PC-3 (cell line): ENCODE data around the gene CUEDC2. TPM values are rescaled to one million over a fixed set of nuclear protein-coding genes. Genes with fewer than 3 reads are reported as not detected.

Experiments used
- ATAC-seq: fragments of 200-7000 bp; cut with Tn5 transposase; 2 replicates; pipeline ENCODE4 v1.9.1; 2020; ENCODE audit warnings: mild to moderate bottlenecking, moderate library complexity
- BruUV-seq: library from RNA; stranded (reverse); fragments of 400-500 nt; replicated peaks from 2 replicates; lab custom pipeline; 2021; lab: Mats Ljungman, UMichigan
- CTCF ChIA-PET: fragments of 300-600 bp; sonication (Branson Sonifier 250); formaldehyde crosslinking; loops from one replicate; lab custom pipeline; 2022; ENCODE audit warnings: antibody characterized with exemption; lab: Charles Lee
- POLR2A ChIA-PET: fragments of 300-600 bp; sonication (Branson Sonifier 250); formaldehyde crosslinking; loops from one replicate; lab custom pipeline; 2022; ENCODE audit warnings: antibody characterized with exemption; ENCODE audit not compliant: unreplicated experiment; lab: Charles Lee
- DNase-seq: peaks from one replicate; pipeline ENCODE4 v3.0.0-alpha.2; 2015
- H2AFZ ChIP-seq: fragments of 300-600 bp; sonication (generic); 2 replicates; pipeline ENCODE4 v1.6.0; 2016; ENCODE audit warnings: antibody characterized with exemption, low read length
- H3F3A ChIP-seq: fragments of 300-600 bp; sonication (generic); one replicate; pipeline ENCODE4 v1.6.0; 2017; ENCODE audit warnings: antibody characterized with exemption, low read length, control low read depth, mild to moderate bottlenecking; ENCODE audit not compliant: unreplicated experiment
- H3K27ac ChIP-seq: fragments of 300-600 bp; sonication (generic); 2 replicates; pipeline ENCODE4 v1.5.1; 2016; ENCODE audit warnings: mild to moderate bottlenecking, low read length
- H3K27me3 ChIP-seq: fragments of 300-600 bp; sonication (generic); 2 replicates; pipeline ENCODE4 v1.6.1; 2016; ENCODE audit warnings: low read length, mixed read lengths
- H3K36me3 ChIP-seq: fragments of 300-600 bp; sonication (generic); 2 replicates; pipeline ENCODE4 v1.6.1; 2016; ENCODE audit warnings: low read depth, mixed run types, low read length, mixed read lengths
- H3K4me1 ChIP-seq: fragments of 300-600 bp; sonication (generic); 2 replicates; pipeline ENCODE4 v1.5.1; 2016; ENCODE audit warnings: low read length; ENCODE audit not compliant: insufficient read depth
- H3K4me2 ChIP-seq: fragments of 300-600 bp; sonication (generic); 2 replicates; pipeline ENCODE4 v1.6.0; 2016; ENCODE audit warnings: low read length
- H3K4me3 ChIP-seq: fragments of 300-600 bp; sonication (generic); 2 replicates; pipeline ENCODE4 v1.5.1; 2016; ENCODE audit warnings: mild to moderate bottlenecking, low read length, mixed read lengths
- H3K79me2 ChIP-seq: fragments of 300-600 bp; sonication (generic); 2 replicates; pipeline ENCODE4 v1.6.1; 2017; ENCODE audit warnings: low read length, mixed read lengths
- H3K9ac ChIP-seq: fragments of 300-600 bp; sonication (generic); 2 replicates; pipeline ENCODE4 v1.6.0; 2016; ENCODE audit warnings: mild to moderate bottlenecking, low read length
- H3K9me2 ChIP-seq: fragments of 300-600 bp; sonication (generic); replicated peaks from 2 replicates; pipeline ENCODE4 v1.6.1; 2016; ENCODE audit warnings: mixed run types, low read length, mixed read lengths
- H3K9me3 ChIP-seq: fragments of 300-600 bp; sonication (generic); 2 replicates; pipeline ENCODE4 v1.6.1; 2016; ENCODE audit warnings: low read length, mixed read lengths
- H4K20me1 ChIP-seq: fragments of 300-600 bp; sonication (generic); 2 replicates; pipeline ENCODE4 v1.6.1; 2016; ENCODE audit warnings: low read length, mixed read lengths
- CTCF ChIP-seq: fragments of 300-600 bp; sonication (generic); conservative IDR thresholded peaks from 2 replicates; pipeline ENCODE4 v1.5.1; 2017; ENCODE audit warnings: antibody characterized with exemption, low read depth, mild to moderate bottlenecking, low read length
- EZH2 ChIP-seq: fragments of 300-600 bp; sonication (generic); IDR thresholded peaks from one replicate; pipeline ENCODE4 v1.6.1; 2017; ENCODE audit warnings: antibody characterized with exemption, mild to moderate bottlenecking, low read length; ENCODE audit not compliant: unreplicated experiment
- EZH2phosphoT487 ChIP-seq: fragments of 300-600 bp; sonication (generic); IDR thresholded peaks from 2 replicates; pipeline ENCODE4 v1.6.1; 2018; ENCODE audit warnings: mild to moderate bottlenecking, antibody characterized with exemption, low read length, borderline replicate concordance
- intact Hi-C: fragments of 100-400 bp; cut with micrococcal nuclease; formaldehyde crosslinking; loops from 2 replicates; pipeline ENCODE4 v1.9.0; 2023
- total RNA-seq: library from RNA; depleted of rRNA; stranded (reverse); fragments of >200 nt; gene quantifications from 2 replicates; pipeline ENCODE4 v1.2.3, GENCODE V29; 2014

Gene CUEDC2
- total RNA-seq, 1 experiment from 2014 or later, result 51.4 TPM

GRCh38 chr10:102416695-102417094 is 15.7 kb downstream of the CUEDC2 start:
- H3F3A ChIP-seq, result no peaks in the 10 kb centered on the region
- H3K9ac ChIP-seq, result no peak overlapping the region
- H3K9me2 ChIP-seq, result no peaks in the 10 kb centered on the region
- POLR2A ChIA-PET, result no interaction called here
- ATAC-seq (no peak), DNase-seq (no peak)
- no peak overlapping the region for H3K4me3 ChIP-seq
- CTCF ChIA-PET, result no interaction called here
- no peak overlapping the region for H3K27ac ChIP-seq
- H3K4me2 ChIP-seq, result no peak overlapping the region
- no peak for TF ChIP-seq EZH2
- TF ChIP-seq CTCF, result no peak
- no peak for TF ChIP-seq EZH2phosphoT487
- no peak overlapping the region for H2AFZ ChIP-seq
- H3K9me3 ChIP-seq, result no peaks in the 10 kb centered on the region
- H3K36me3 ChIP-seq, result no peaks in the 10 kb centered on the region
- H3K27me3 ChIP-seq, result no peaks in the 10 kb centered on the region
- H3K4me1 ChIP-seq, result peaks cover 8% of the 10 kb centered on the region
- BruUV-seq, result no TSS peak
- no peaks in the 10 kb centered on the region for H3K79me2 ChIP-seq
- H4K20me1 ChIP-seq, result no peaks in the 10 kb centered on the region
- intact Hi-C loops, result no loop called here

- H3K9ac ChIP-seq, result no peak overlapping the region
- BruUV-seq, result no TSS peak
- CTCF ChIA-PET, result no interaction called here
- no peak overlapping the region for H3K4me3 ChIP-seq
- TF ChIP-seq CTCF (no peak), EZH2phosphoT487 (no peak), EZH2 (no peak)
- no peak overlapping the region for H2AFZ ChIP-seq
- DNase-seq (no peak), ATAC-seq (no peak)
- H3K79me2 ChIP-seq, result no peaks in the 10 kb centered on the region
- H3K27ac ChIP-seq, result no peak overlapping the region
- H4K20me1 ChIP-seq, result no peaks in the 10 kb centered on the region
- no peaks in the 10 kb centered on the region for H3F3A ChIP-seq
- POLR2A ChIA-PET, result no interaction called here
- no peaks in the 10 kb centered on the region for H3K9me3 ChIP-seq
- intact Hi-C loops, result no loop called here
- no peaks in the 10 kb centered on the region for H3K27me3 ChIP-seq
- H3K4me1 ChIP-seq, result peaks cover 8% of the 10 kb centered on the region
- H3K9me2 ChIP-seq, result no peaks in the 10 kb centered on the region
- H3K36me3 ChIP-seq, result no peaks in the 10 kb centered on the region
- no peak overlapping the region for H3K4me2 ChIP-seq
Observed at GRCh38 chr10:102416283-102416682, 16.1 kb downstream of the CUEDC2 start.

GRCh38 chr10:102414749-102415148 is 17.6 kb downstream of the CUEDC2 start:
- no peak overlapping the region for H3K4me3 ChIP-seq
- no peak overlapping the region for H3K4me2 ChIP-seq
- TF ChIP-seq CTCF (no peak), EZH2 (no peak), EZH2phosphoT487 (no peak)
- no peak overlapping the region for H2AFZ ChIP-seq
- no peaks in the 10 kb centered on the region for H3K36me3 ChIP-seq
- H3K4me1 ChIP-seq, result peaks cover 2% of the 10 kb centered on the region
- DNase-seq, result no peak
- intact Hi-C loops, result no loop called here
- H3F3A ChIP-seq, result no peaks in the 10 kb centered on the region
- no peak for ATAC-seq
- H3K9ac ChIP-seq, result no peak overlapping the region
- no TSS peak for BruUV-seq
- H3K79me2 ChIP-seq, result no peaks in the 10 kb centered on the region
- H3K27ac ChIP-seq, result no peak overlapping the region
- H3K9me2 ChIP-seq, result no peaks in the 10 kb centered on the region
- no peaks in the 10 kb centered on the region for H4K20me1 ChIP-seq
- H3K27me3 ChIP-seq, result peaks cover 6% of the 10 kb centered on the region; the same call in 1 of the 2 replicates
- CTCF ChIA-PET, result no interaction called here
- no peaks in the 10 kb centered on the region for H3K9me3 ChIP-seq
- POLR2A ChIA-PET, result no interaction called here
